SK-N-SH (cell line): ENCODE measurements around the gene ATP6V1G2. TPM values are rescaled to one million over a fixed set of nuclear protein-coding genes. Genes with fewer than 3 reads are reported as not detected.

ENCODE experiments used
- CTCF ChIA-PET: fragments of 300-600, 350-600 bp; formaldehyde crosslinking; extraction: SDS; loops from one replicate; lab custom pipeline; 2021; lab: Yijun Ruan, JAX
- POLR2A ChIA-PET: fragments of 350-600 bp; sonication (Branson Sonifier 250); formaldehyde crosslinking; extraction: SDS; loops from one replicate; lab custom pipeline; 2020; ENCODE audit warnings: antibody characterized with exemption, inconsistent platforms; lab: Yijun Ruan, JAX
- DNase-seq: peaks from one replicate; pipeline ENCODE4 v3.0.0; 2012
- H2AFZ ChIP-seq: fragments of 200-600 bp; sonication (generic); 2 replicates; pipeline ENCODE4 v1.8.1; 2016; ENCODE audit warnings: antibody characterized with exemption, mild to moderate bottlenecking, low read depth
- H3F3A ChIP-seq: fragments of 200-600 bp; sonication (generic); replicated peaks from 2 replicates; pipeline ENCODE3; 2016; ENCODE audit warnings: antibody characterized with exemption, mild to moderate bottlenecking; ENCODE audit not compliant: insufficient read depth
- H3K27ac ChIP-seq, 2 experiments: fragments of 200-500 bp in 1 of 2; fragments of 200-600 bp in 1 of 2; sonication (Bioruptor generic) in 1 of 2; sonication (generic), shearing (Covaris generic) in 1 of 2; 2 replicates each; pipeline versions ENCODE4 v1.5.1 to v1.6.1; 2014 to 2016; ENCODE audit warnings: low read depth in 2 of 2, inconsistent platforms in 1 of 2, low read length in 1 of 2, mild to moderate bottlenecking in 1 of 2, mixed read lengths in 1 of 2
- H3K27me3 ChIP-seq: fragments of 200-600 bp; sonication (generic), shearing (Covaris generic); 2 replicates; pipeline ENCODE4 v1.6.1; 2016; ENCODE audit warnings: mixed run types; ENCODE audit not compliant: insufficient read depth
- H3K36me3 ChIP-seq, 2 experiments: fragments of 200-500 bp in 1 of 2; fragments of 200-600 bp in 1 of 2; sonication (Bioruptor generic) in 1 of 2; sonication (generic) in 1 of 2; replicated peaks in 1 of 2; 2 replicates each; pipeline versions ENCODE3 to v1.5.1; 2014 to 2016; ENCODE audit warnings: low read length in 1 of 2, mild to moderate bottlenecking in 1 of 2; ENCODE audit not compliant: insufficient read depth in 2 of 2, control insufficient read depth in 1 of 2
- H3K4me1 ChIP-seq, 2 experiments: fragments of 200-500 bp in 1 of 2; fragments of 200-600 bp in 1 of 2; sonication (Bioruptor generic) in 1 of 2; sonication (generic), shearing (Covaris generic) in 1 of 2; 2 replicates each; pipeline versions ENCODE4 v1.5.1 to v1.6.1; 2014 to 2016; ENCODE audit warnings: low read depth in 1 of 2, low read length in 1 of 2, mixed run types in 1 of 2; ENCODE audit not compliant: insufficient read depth in 2 of 2, control insufficient read depth in 1 of 2
- H3K4me2 ChIP-seq: fragments of 200-600 bp; sonication (generic), shearing (Covaris generic); 2 replicates; pipeline ENCODE4 v1.6.1; 2017; ENCODE audit warnings: mixed run types
- H3K4me3 ChIP-seq, 2 experiments: fragments of 200-500 bp in 1 of 2; fragments of 200-600 bp in 1 of 2; sonication (Bioruptor generic) in 1 of 2; sonication (generic), shearing (Covaris generic) in 1 of 2; 2 replicates each; pipeline versions ENCODE4 v1.5.1 to v1.8.1; 2014 to 2016; ENCODE audit warnings: low read depth in 2 of 2, inconsistent platforms in 1 of 2, low read length in 1 of 2, mild to moderate bottlenecking in 1 of 2, mixed read lengths in 1 of 2, moderate library complexity in 1 of 2
- H3K79me2 ChIP-seq: fragments of 200-600 bp; sonication (generic); 2 replicates; pipeline ENCODE4 v1.8.1; 2017; ENCODE audit warnings: mild to moderate bottlenecking; ENCODE audit not compliant: insufficient read depth
- H3K9ac ChIP-seq: fragments of 200-600 bp; sonication (generic); 2 replicates; pipeline ENCODE4 v1.6.1; 2017; ENCODE audit warnings: mixed run types
- H3K9me2 ChIP-seq: fragments of 200-600 bp; sonication (generic); 2 replicates; pipeline ENCODE4 v1.6.1; 2017; ENCODE audit warnings: mixed run types
- H3K9me3 ChIP-seq: fragments of 200-600 bp; sonication (generic); 2 replicates; pipeline ENCODE4 v1.6.1; 2017; ENCODE audit warnings: mixed run types, mild to moderate bottlenecking, moderate library complexity
- H4K20me1 ChIP-seq: fragments of 200-600 bp; sonication (generic); 2 replicates; pipeline ENCODE4 v1.6.1; 2017; ENCODE audit warnings: mild to moderate bottlenecking, mixed run types; ENCODE audit not compliant: insufficient read depth
- CTCF ChIP-seq: fragments of 200-600 bp; sonication (generic); IDR thresholded peaks from 2 replicates; pipeline ENCODE4 v1.6.1; 2017; ENCODE audit warnings: antibody characterized with exemption, mild to moderate bottlenecking, moderate library complexity
- ELF1 ChIP-seq: IDR thresholded peaks from 2 replicates; pipeline ENCODE4 v1.4.0; 2012
- GATA2 ChIP-seq: sonication (generic); formaldehyde crosslinking; IDR thresholded peaks from 2 replicates; pipeline ENCODE4 v1.5.0; 2020; ENCODE audit warnings: mild to moderate bottlenecking, missing genetic modification reagents
- IRF3 ChIP-seq: fragments of 150-350 bp; IDR thresholded peaks from 2 replicates; pipeline ENCODE4 v1.6.1; 2016; ENCODE audit warnings: mild to moderate bottlenecking, low read depth, low read length
- MXI1 ChIP-seq: IDR thresholded peaks from 2 replicates; pipeline ENCODE4 v1.6.1; 2012; ENCODE audit warnings: mild to moderate bottlenecking, low read depth, low read length, improper control_type of control experiment
- REST ChIP-seq: IDR thresholded peaks from 2 replicates; pipeline ENCODE4 v1.6.1; 2012; ENCODE audit warnings: mild to moderate bottlenecking, low read depth, low read length, moderate library complexity
- USF1 ChIP-seq: IDR thresholded peaks from 2 replicates; pipeline ENCODE4 v1.4.0; 2012; ENCODE audit warnings: low read depth, borderline replicate concordance
- USF2 ChIP-seq: fragments of 150-350 bp; IDR thresholded peaks from 2 replicates; pipeline ENCODE4 v1.6.1; 2017; ENCODE audit warnings: antibody characterized with exemption, low read length, low read depth, borderline replicate concordance
- WGBS: methylation state at CpG from one replicate; pipeline ENCODE4 v1.1.6; 2017; ENCODE audit warnings: low lambda C conversion rate; 5-methylcytosine and 5-hydroxymethylcytosine counted together
- polyA plus RNA-seq, 3 experiments: library from polyadenylated mRNA; depleted of rRNA; stranded (reverse); fragments of >200 nt; gene quantifications; 2 replicates each; pipeline ENCODE4 v1.2.3, GENCODE V29; 2012

ATP6V1G2 gene
- polyA plus RNA-seq, 1 of the 3 experiments (the other 2 are of a cell fraction), result 13.6 TPM

DNA sequence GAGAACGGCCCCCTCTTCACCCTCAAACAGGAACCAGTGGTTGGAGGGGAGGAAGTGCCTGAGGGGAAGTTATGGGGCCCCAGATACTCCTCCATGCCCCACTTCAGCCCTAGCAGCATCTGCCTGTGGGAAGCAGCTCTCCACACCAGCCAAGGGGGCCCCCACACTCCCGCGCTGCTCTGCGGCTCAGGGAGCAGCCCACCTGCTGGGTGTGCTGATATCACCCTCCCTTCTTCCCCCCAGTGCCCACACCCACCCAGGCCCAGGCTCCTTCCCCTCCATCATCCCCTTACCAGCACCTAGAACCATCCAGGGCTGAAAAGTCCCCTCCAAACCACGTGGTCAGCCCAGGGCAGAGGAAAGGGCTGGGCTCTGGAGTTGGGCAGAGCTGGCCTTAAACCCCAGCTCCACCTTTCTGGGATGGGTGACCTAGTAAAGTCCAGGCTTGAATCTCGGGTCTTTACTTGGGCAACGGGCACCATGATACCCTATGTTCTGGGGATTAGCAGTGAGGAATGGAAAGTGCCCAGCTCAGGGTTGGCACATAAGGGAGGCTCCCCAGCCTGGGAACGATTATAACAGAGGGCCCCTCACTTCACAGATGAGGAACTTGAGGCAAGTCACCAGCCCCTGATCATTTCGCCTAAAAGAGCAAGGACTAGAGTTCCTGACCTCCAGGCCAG is 40.3 kb upstream of the ATP6V1G2 start (continued):
- no peak for TF ChIP-seq IRF3
- no peak for TF ChIP-seq MXI1
- no peak for TF ChIP-seq GATA2 (CRISPR knock-in tag)
- no peak for TF ChIP-seq REST

- Histone ChIP-seq H3K27me3 (no peaks in the 10 kb centered on the region), H3K4me2 (no peak within 1 kb of the TSS), H3K4me3 (no peak within 1 kb of the TSS), H3K9ac (no peak within 1 kb of the TSS), H3F3A (no peaks in the 10 kb centered on the region)
- CTCF ChIA-PET, result interaction anchor here (0.6 to 17.6 kb wide), 4 partner anchors 11 to 631 kb away, joined by 3 to 312 read pairs (median 46); partner anchors contain the start of genes ATP6V1G2, NFKBIL1 and TNF
- TF ChIP-seq USF2 (no peak), CTCF (no peak), USF1 (no peak), MXI1 (no peak), ELF1 (no peak)
- TF ChIP-seq, all 33 proteins: peak for 0
- Histone ChIP-seq H3K27ac (no peak within 1 kb of the TSS), H3K79me2 (no peaks in the 10 kb centered on the region), H3K9me2 (no peaks in the 10 kb centered on the region), H3K36me3 (no peaks in the 10 kb centered on the region), H4K20me1 (no peaks in the 10 kb centered on the region), H3K9me3 (no peaks in the 10 kb centered on the region), H3K4me1 (peaks cover 0 to 6% of the 10 kb centered on the region in 2 experiments; a peak in 1 of 4 replicates), H2AFZ (no peak within 1 kb of the TSS)
- WGBS, result 100% methylated on average over 1 of the region's 1 CpG
- POLR2A ChIA-PET, result no interaction called here
- DNase-seq, result no peak
Observed at GRCh38 chr6:31586008-31586407, 39.6 kb upstream of the ATP6V1G2 start, which contains the start of gene LST1. Gene LST1 (plus strand): TSS chr6:31586277. CDS start chr6:31587300, 1,023 bp downstream.
